K562 (cell line): ENCODE measurements around the gene MYL9. TPM values are rescaled to one million over a fixed set of nuclear protein-coding genes. Genes with fewer than 3 reads are reported as not detected.
A peak's percentile ranks its signal among the peaks of the same experiment; 100 is the strongest.

ENCODE experiments used
- ATF7 ChIP-seq: fragments of 450-650 bp; IDR thresholded peaks from 2 replicates; pipeline ENCODE4 v1.7.1; 2014; ENCODE audit warnings: mild to moderate bottlenecking, moderate library complexity
- CHAMP1 ChIP-seq: fragments of 450-650 bp; IDR thresholded peaks from 2 replicates; pipeline ENCODE4 v1.6.1; 2016; ENCODE audit warnings: mild to moderate bottlenecking
- CUX1 ChIP-seq: fragments of 200-800 bp; sonication (Bioruptor generic); IDR thresholded peaks from 2 replicates; pipeline ENCODE4 v1.6.1; 2016; ENCODE audit warnings: missing genetic modification characterization, missing compliant biosample characterization
- ELF4 ChIP-seq: fragments of 450-650 bp; formaldehyde crosslinking; IDR thresholded peaks from 2 replicates; pipeline ENCODE4 v1.4.0; 2022; ENCODE audit warnings: missing genetic modification characterization
- ETV1 ChIP-seq: fragments of 450-650 bp; conservative IDR thresholded peaks from 2 replicates; pipeline ENCODE4 v1.6.1; 2016; ENCODE audit warnings: missing genetic modification characterization, control low read depth, low read depth, missing compliant biosample characterization
- FUS ChIP-seq: fragments of 200-400 bp; formaldehyde crosslinking; optimal IDR thresholded peaks from 2 replicates; pipeline ENCODE3; 2017; ENCODE audit warnings: low read depth, low read length
- HEY1 ChIP-seq: fragments of 250-450 bp; sonication (Bioruptor Pico); IDR thresholded peaks from 2 replicates; pipeline ENCODE4 v1.5.0; 2020; ENCODE audit warnings: mild to moderate bottlenecking, moderate library complexity, borderline replicate concordance
- MEF2D ChIP-seq: conservative IDR thresholded peaks from 2 replicates; pipeline ENCODE4 v1.6.1; 2016; ENCODE audit warnings: low read depth, missing genetic modification characterization, missing compliant biosample characterization
- MXD1 ChIP-seq: fragments of 250-450 bp; sonication (Bioruptor Pico); IDR thresholded peaks from 2 replicates; pipeline ENCODE4 v1.8.0; 2021; ENCODE audit warnings: borderline replicate concordance, mild to moderate bottlenecking, moderate library complexity; ENCODE audit not compliant: poor library complexity, severe bottlenecking
- SLC30A9 ChIP-seq: fragments of 250-450 bp; sonication (Bioruptor Pico); IDR thresholded peaks from 2 replicates; pipeline ENCODE4 v1.8.0; 2022; ENCODE audit warnings: mild to moderate bottlenecking, moderate library complexity
- SMC3 ChIP-seq: conservative IDR thresholded peaks from 2 replicates; pipeline ENCODE4 v1.6.1; 2011; ENCODE audit warnings: low read depth, low read length, improper control_type of control experiment; ENCODE audit not compliant: insufficient read depth
- TBP ChIP-seq: optimal IDR thresholded peaks from 2 replicates; pipeline ENCODE3; 2011; ENCODE audit warnings: low read depth, low read length, improper control_type of control experiment
- ZFX ChIP-seq: sonication (generic); formaldehyde crosslinking; IDR thresholded peaks from 2 replicates; pipeline ENCODE4 v1.8.0; 2022; ENCODE audit warnings: mild to moderate bottlenecking, missing genetic modification reagents, moderate library complexity
- ZNF174 ChIP-seq: fragments of 250-450 bp; sonication (Bioruptor Pico); IDR thresholded peaks from 2 replicates; pipeline ENCODE4 v1.4.0; 2020; ENCODE audit warnings: mild to moderate bottlenecking
- ZNF175 ChIP-seq: fragments of 200-800 bp; sonication (Bioruptor generic); IDR thresholded peaks from 2 replicates; pipeline ENCODE4 v1.6.1; 2016; ENCODE audit warnings: low read depth, mild to moderate bottlenecking, missing genetic modification characterization, missing compliant biosample characterization
- ZNF740 ChIP-seq, 3 experiments: fragments of 200-800 bp in 1 of 3; sonication (Bioruptor generic) in 1 of 3; sonication (generic) in 1 of 3; formaldehyde crosslinking in 1 of 3; IDR thresholded peaks; 2 replicates each; pipeline versions ENCODE4 v1.6.1 to v1.8.0; 2016 to 2022; ENCODE audit warnings: mild to moderate bottlenecking in 2 of 3, missing compliant biosample characterization in 2 of 3, missing genetic modification characterization in 2 of 3, missing genetic modification reagents in 1 of 3
- polyA plus RNA-seq, 8 experiments: library from polyadenylated mRNA; depleted of rRNA in 4 of 8; stranded (reverse) in 5 of 8; unstranded in 3 of 8; fragments of >200 nt; fragmentation: Nextera tagmentation in 2 of 8; fragmentation: Illumina TruSeq in 1 of 8; extraction: Ambion mirVana in 2 of 8; extraction: Trizol in 1 of 8; gene quantifications; 2 replicates each; pipeline versions ENCODE4 v1.2.1 to v1.2.3, GENCODE V29; 2011 to 2014; ENCODE audit warnings: inconsistent platforms in 1 of 8, missing spikeins in 1 of 8
- total RNA-seq, 7 experiments: library from RNA; depleted of rRNA in 6 of 7; stranded (reverse); fragments of >200 nt in 6 of 7; fragmentation: Illumina TruSeq in 2 of 7; extraction: Trizol in 2 of 7; gene quantifications; 2 replicates each; pipeline versions ENCODE4 v1.2.1 to v1.2.3, GENCODE V29; 2011 to 2021; ENCODE audit warnings: low replicate concordance in 1 of 7

MYL9 gene
- total and polyA plus RNA-seq, 9 of the 15 experiments (the other 6 are each of a cell fraction or from before 2014, with no cell fraction given): 0.11 to 3.2 (median 0.81) TPM; not detected in 1

GRCh38 chr20:36573103-36573797, 31.9 kb downstream of the MYL9 start, which contains the start of gene TGIF2 (continued):
- TF ChIP-seq ZNF740 (CRISPR knock-in tag; IDR thresholded peaks at IDR 0.05): 0 out of 2 replicates have a peak, but pooled peaks have one; percentile 29
- no peak; a peak in 1 of 4 replicates for TF ChIP-seq ZNF740 (tag; IDR thresholded peaks at IDR 0.05)
- no peak for TF ChIP-seq CHAMP1
- TF ChIP-seq MXD1 (CRISPR knock-in tag): no peak
- TF ChIP-seq CUX1 (CRISPR knock-in tag): peak; percentile 26; the same call in 1 of the 2 replicates
- TF ChIP-seq FUS: no peak
- 0 out of 2 replicates have a peak, but pooled peaks have one; percentile 7 for TF ChIP-seq ATF7
- peak; percentile 83 for TF ChIP-seq ZFX (CRISPR knock-in tag)
- TF ChIP-seq TBP: peak; percentile 57
- TF ChIP-seq ZNF174: no peak
- no peak for TF ChIP-seq SMC3
- no peak for TF ChIP-seq SLC30A9
- TF ChIP-seq ZNF175 (CRISPR knock-in tag): no peak; the same call in 1 of the 2 replicates
- TF ChIP-seq HEY1 (CRISPR knock-in tag): no peak
- TF ChIP-seq ETV1 (tag): peak; percentile 68
- TF ChIP-seq ELF4 (CRISPR knock-in tag): no peak
- 0 out of 2 replicates have a peak, but pooled peaks have one; percentile 46 for TF ChIP-seq MEF2D
